ENCODE measurements around the gene SPTA1. TPM values are rescaled to one million over a fixed set of nuclear protein-coding genes. Genes with fewer than 3 reads are reported as not detected.

The SPTA1 gene
- total and polyA plus RNA-seq, 2 experiments from 2014 or later: 0.03 TPM; not detected in 1

- H3K4me1 ChIP-seq (ENCODE audit: insufficient read depth): no peaks in the 10 kb centered on the region
- no peaks in the 10 kb centered on the region for H3K27me3 ChIP-seq
- no peaks in the 10 kb centered on the region for H3K79me2 ChIP-seq
- no peak overlapping the region for H3K27ac ChIP-seq
- TF ChIP-seq CTCF (IDR thresholded peaks at IDR 0.05; ENCODE audit: poor library complexity): no peak
- H3K36me3 ChIP-seq (replicated peaks; ENCODE audit: insufficient read depth, low read depth): no peaks in the 10 kb centered on the region
- WGBS (ENCODE audit: low lambda C conversion rate, missing lambda C conversion rate): 70% methylated on average over 6 of the region's 6 CpGs
- no peak overlapping the region for H3K4me2 ChIP-seq
- H3K9me3 ChIP-seq (ENCODE audit: low read depth): no peaks in the 10 kb centered on the region
- H3K4me3 ChIP-seq: no peak overlapping the region
- H3K9me2 ChIP-seq (replicated peaks; ENCODE audit: insufficient read depth): no peaks in the 10 kb centered on the region
- H4K20me1 ChIP-seq (ENCODE audit: insufficient read depth, poor library complexity, severe bottlenecking): no peaks in the 10 kb centered on the region
- DNase-seq (ENCODE audit: low spot score): no peak
- H2AFZ ChIP-seq: no peak overlapping the region
Observed at GRCh38 chr1:158654571-158654970, 31.9 kb downstream of the SPTA1 start.

- H2AFZ ChIP-seq: no peak overlapping the region
- H3K4me2 ChIP-seq: no peak overlapping the region
- no peaks in the 10 kb centered on the region for H3K4me1 ChIP-seq (ENCODE audit: insufficient read depth)
- no peaks in the 10 kb centered on the region for H4K20me1 ChIP-seq (ENCODE audit: insufficient read depth, poor library complexity, severe bottlenecking)
- H3K9me3 ChIP-seq (ENCODE audit: low read depth): no peaks in the 10 kb centered on the region
- DNase-seq (ENCODE audit: low spot score): no peak
- no peaks in the 10 kb centered on the region for H3K9me2 ChIP-seq (replicated peaks; ENCODE audit: insufficient read depth)
- H3K4me3 ChIP-seq: no peak overlapping the region
- H3K27ac ChIP-seq: no peak overlapping the region
- TF ChIP-seq EZH2phosphoT487 (IDR thresholded peaks at IDR 0.05; ENCODE audit: low read depth, severe bottlenecking, unreplicated experiment): no peak
- TF ChIP-seq EZH2 (IDR thresholded peaks at IDR 0.05; ENCODE audit: borderline replicate concordance): no peak
- TF ChIP-seq CTCF (IDR thresholded peaks at IDR 0.05; ENCODE audit: poor library complexity): no peak
- no peaks in the 10 kb centered on the region for H3K79me2 ChIP-seq
- H3K36me3 ChIP-seq (replicated peaks; ENCODE audit: insufficient read depth, low read depth): no peaks in the 10 kb centered on the region
- H3K27me3 ChIP-seq: no peaks in the 10 kb centered on the region
Observed at GRCh38 chr1:158654086-158654485, 32.4 kb downstream of the SPTA1 start.

- Histone ChIP-seq H3K9me2 (replicated peaks; ENCODE audit: insufficient read depth) (no peaks in the 10 kb centered on the region), H3K79me2 (no peaks in the 10 kb centered on the region), H3K9me3 (ENCODE audit: low read depth) (no peaks in the 10 kb centered on the region), H2AFZ (no peak overlapping the region), H3K27me3 (no peaks in the 10 kb centered on the region), H3K4me3 (no peak overlapping the region), H4K20me1 (ENCODE audit: insufficient read depth, poor library complexity, severe bottlenecking) (no peaks in the 10 kb centered on the region), H3K4me1 (ENCODE audit: insufficient read depth) (no peaks in the 10 kb centered on the region), H3K27ac (no peak overlapping the region), H3K4me2 (no peak overlapping the region), H3K36me3 (replicated peaks; ENCODE audit: insufficient read depth, low read depth) (no peaks in the 10 kb centered on the region)
- TF ChIP-seq EZH2phosphoT487 (IDR thresholded peaks at IDR 0.05; ENCODE audit: low read depth, severe bottlenecking, unreplicated experiment) (no peak), CTCF (IDR thresholded peaks at IDR 0.05; ENCODE audit: poor library complexity) (no peak), EZH2 (IDR thresholded peaks at IDR 0.05; ENCODE audit: borderline replicate concordance) (no peak)
- DNase-seq (ENCODE audit: low spot score): no peak
- 92% methylated on average over 7 of the region's 7 CpGs for WGBS (ENCODE audit: low lambda C conversion rate, missing lambda C conversion rate)
Observed at GRCh38 chr1:158652721-158653334, 33.7 kb downstream of the SPTA1 start.

GRCh38 chr1:158649052-158649451 is 37.5 kb downstream of the SPTA1 start:
- no peak for DNase-seq (ENCODE audit: low spot score)
- Histone ChIP-seq H3K9me3 (ENCODE audit: low read depth) (no peaks in the 10 kb centered on the region), H4K20me1 (ENCODE audit: insufficient read depth, poor library complexity, severe bottlenecking) (no peaks in the 10 kb centered on the region), H3K27ac (no peak overlapping the region), H3K36me3 (replicated peaks; ENCODE audit: insufficient read depth, low read depth) (no peaks in the 10 kb centered on the region), H3K27me3 (no peaks in the 10 kb centered on the region), H3K4me1 (ENCODE audit: insufficient read depth) (no peaks in the 10 kb centered on the region), H3K79me2 (no peaks in the 10 kb centered on the region), H3K9me2 (replicated peaks; ENCODE audit: insufficient read depth) (no peaks in the 10 kb centered on the region), H3K4me3 (no peak overlapping the region), H3K4me2 (no peak overlapping the region), H2AFZ (no peak overlapping the region)
- TF ChIP-seq EZH2phosphoT487 (IDR thresholded peaks at IDR 0.05; ENCODE audit: low read depth, severe bottlenecking, unreplicated experiment) (no peak), CTCF (IDR thresholded peaks at IDR 0.05; ENCODE audit: poor library complexity) (peak; percentile 39)
